Suprapubic skin (tissue), 4 donors: Measurements from ENCODE around the gene ALAD. TPM values are rescaled to one million over a fixed set of nuclear protein-coding genes. Genes with fewer than 3 reads are reported as not detected.
A peak's percentile ranks its signal among the peaks of the same experiment; 100 is the strongest.
"Not testable (repeated sequence)": the region's sequence is repeated elsewhere in the genome, so short reads cannot be mapped to it uniquely, and the experiment has no call there.

ENCODE experiments used
- DNase-seq, 2 donors: peaks; one replicate each; pipeline ENCODE4 v3.0.0-alpha.2; 2019; ENCODE audit warnings: low spot score in 2 of 2
- H3K27ac ChIP-seq: fragments of 200-600 bp; sonication (generic); one replicate; pipeline ENCODE4 v1.5.1; 2019
- H3K27me3 ChIP-seq: fragments of 200-600 bp; sonication (generic); one replicate; pipeline ENCODE4 v1.5.1; 2019
- H3K36me3 ChIP-seq: fragments of 200-600 bp; sonication (generic); one replicate; pipeline ENCODE4 v1.5.1; 2019
- H3K4me1 ChIP-seq: fragments of 200-600 bp; sonication (generic); one replicate; pipeline ENCODE4 v1.5.1; 2019
- H3K4me3 ChIP-seq: fragments of 200-600 bp; sonication (generic); one replicate; pipeline ENCODE4 v1.5.1; 2019; ENCODE audit warnings: mild to moderate bottlenecking
- H3K9me3 ChIP-seq: fragments of 200-600 bp; sonication (generic); one replicate; pipeline ENCODE4 v1.5.1; 2019
- CTCF ChIP-seq, 2 donors: fragments of 200-600 bp in 1 of 2; fragments of 450-650 bp in 1 of 2; sonication (generic) in 1 of 2; IDR thresholded peaks; one replicate each; pipeline ENCODE4 v1.5.1; 2016 to 2019; ENCODE audit warnings: antibody characterized with exemption in 2 of 2, mild to moderate bottlenecking in 1 of 2, moderate library complexity in 1 of 2
- EP300 ChIP-seq: sonication (generic); formaldehyde crosslinking; IDR thresholded peaks from one replicate; pipeline ENCODE4 v1.6.1; 2017; ENCODE audit warnings: antibody characterized with exemption
- POLR2A ChIP-seq, 2 donors: fragments of 450-650 bp; IDR thresholded peaks; one replicate each; pipeline ENCODE4 v1.6.1; 2017; ENCODE audit warnings: antibody characterized with exemption in 2 of 2, mild to moderate bottlenecking in 2 of 2, moderate library complexity in 2 of 2
- POLR2AphosphoS5 ChIP-seq, 3 donors: sonication (generic); formaldehyde crosslinking; IDR thresholded peaks; one replicate each; pipeline ENCODE4 v1.6.1; 2017; ENCODE audit warnings: antibody characterized with exemption in 3 of 3
- WGBS: methylation state at CpG from one replicate; pipeline ENCODE4 v1.1.5; 2018; 5-methylcytosine and 5-hydroxymethylcytosine counted together
- total RNA-seq, 4 donors: library from RNA; depleted of rRNA; stranded (reverse); fragments of >200 nt; gene quantifications; one replicate each; pipeline ENCODE4 v1.1.0, GENCODE V29; 2016

ALAD gene
- total RNA-seq, 4 donors from 2014 or later = 47.1 to 66.6 (median 53.6) TPM

GRCh38 chr9:113381909-113382411, 19.1 kb downstream of the ALAD start:
- peaks cover 21% of the 10 kb centered on the region for H3K4me1 ChIP-seq
- no peak for DNase-seq
- TF ChIP-seq CTCF (IDR thresholded peaks at IDR 0.05) (no peak), EP300 (no peak), POLR2AphosphoS5 (IDR thresholded peaks at IDR 0.05) (no peak), POLR2A (IDR thresholded peaks at IDR 0.05) (no peak)
- H3K36me3 ChIP-seq = peaks cover 3% of the 10 kb centered on the region
- H3K4me3 ChIP-seq = no peak overlapping the region
- peak overlapping the region; percentile 77 for H3K27ac ChIP-seq
- no peaks in the 10 kb centered on the region for H3K9me3 ChIP-seq
- 63% methylated on average over 8 of the region's 8 CpGs for WGBS
- no peaks in the 10 kb centered on the region for H3K27me3 ChIP-seq

- H3K4me3 ChIP-seq, H3K27me3 ChIP-seq, H3K9me3 ChIP-seq, DNase-seq, H3K36me3 ChIP-seq: not testable (repeated sequence)
- Histone ChIP-seq H3K4me1 (peaks cover 25% of the 10 kb centered on the region), H3K27ac (peak overlapping the region; percentile 77)
- WGBS = 56% methylated on average over 7 of the region's 7 CpGs
Observed at GRCh38 chr9:113381441-113381840, 19.6 kb downstream of the ALAD start.

GRCh38 chr9:113380869-113381378, 20.2 kb downstream of the ALAD start:
- H3K36me3 ChIP-seq = no peaks in the 10 kb centered on the region
- H3K9me3 ChIP-seq = no peaks in the 10 kb centered on the region
- H3K4me3 ChIP-seq = no peak overlapping the region
- DNase-seq = no peak
- no peaks in the 10 kb centered on the region for H3K27me3 ChIP-seq
- WGBS = 46% methylated on average over 1 of the region's 1 CpG
- TF ChIP-seq POLR2AphosphoS5 (IDR thresholded peaks at IDR 0.05) (no peak), POLR2A (IDR thresholded peaks at IDR 0.05) (no peak), EP300 (no peak), CTCF (IDR thresholded peaks at IDR 0.05) (no peak)
- peaks cover 30% of the 10 kb centered on the region for H3K4me1 ChIP-seq
- peak overlapping the region; percentile 77 for H3K27ac ChIP-seq

GRCh38 chr9:113379829-113380210, 21.3 kb downstream of the ALAD start:
- 86% methylated on average over 2 of the region's 2 CpGs for WGBS
- H3K27ac ChIP-seq, H3K36me3 ChIP-seq, H3K4me3 ChIP-seq, H3K9me3 ChIP-seq, DNase-seq, H3K27me3 ChIP-seq: not testable (repeated sequence)
- peaks cover 40% of the 10 kb centered on the region for H3K4me1 ChIP-seq

GRCh38 chr9:113379094-113379828, 21.8 kb downstream of the ALAD start:
- H3K27ac ChIP-seq, H3K9me3 ChIP-seq, DNase-seq, H3K4me3 ChIP-seq, H3K36me3 ChIP-seq, H3K27me3 ChIP-seq: not testable (repeated sequence)
- H3K4me1 ChIP-seq = peaks cover 40% of the 10 kb centered on the region
- WGBS = 82% methylated on average over 24 of the region's 24 CpGs

GRCh38 chr9:113376634-113377567, 24.2 kb downstream of the ALAD start, which contains the start of gene HDHD3:
TSS of gene HDHD3 (minus strand) at chr9:113376986. CDS start at chr9:113374354, 2,632 bp downstream.
- DNase-seq = peak; percentile 89 to 90
- Histone ChIP-seq H3K9me3 (no peaks in the 10 kb centered on the region), H3K27ac (peak within 1 kb of the TSS; percentile 89), H3K4me1 (peaks cover 34% of the 10 kb centered on the region), H3K36me3 (peaks cover 24% of the 10 kb centered on the region), H3K27me3 (no peaks in the 10 kb centered on the region), H3K4me3 (peak within 1 kb of the TSS; percentile 90)
- 3% methylated on average over 57 of the region's 74 CpGs for WGBS
- TF ChIP-seq CTCF (IDR thresholded peaks at IDR 0.05) = no peak
- no peak for TF ChIP-seq EP300
- TF ChIP-seq POLR2A (IDR thresholded peaks at IDR 0.05) = no peak
- TF ChIP-seq POLR2AphosphoS5 (IDR thresholded peaks at IDR 0.05) = no peak
